H1 (cell line): ENCODE results near the gene TOMM40. TPM values are rescaled to one million over a fixed set of nuclear protein-coding genes. Genes with fewer than 3 reads are reported as not detected.

Source experiments
- CTCF ChIA-PET: fragments of 300-600 bp; sonication (Branson Sonifier 250); formaldehyde crosslinking; loops from one replicate; lab custom pipeline; 2021; ENCODE audit not compliant: partially characterized antibody; lab: Charles Lee
- POLR2A ChIA-PET: fragments of 300-600 bp; sonication (Branson Sonifier 250); formaldehyde crosslinking; loops from one replicate; lab custom pipeline; 2021; ENCODE audit warnings: inconsistent platforms; ENCODE audit not compliant: partially characterized antibody; lab: Charles Lee
- DNase-seq, 2 experiments: peaks; one replicate each; pipeline versions ENCODE4 v3.0.0 to v3.0.0-alpha.2; 2010 to 2022; ENCODE audit warnings: low spot score in 2 of 2, low read depth in 1 of 2, mixed read lengths in 1 of 2
- FAIRE-seq: peaks from 2 replicates; lab custom pipeline; 2011; peaks lifted over from hg19 to GRCh38; lab: Jason Lieb, UNC
- H2AFZ ChIP-seq: 2 replicates; pipeline ENCODE4 v1.8.1; 2012; ENCODE audit warnings: low read length, inconsistent platforms
- H2AK5ac ChIP-seq: 2 replicates; pipeline ENCODE4 v1.6.1; 2013; ENCODE audit warnings: low read depth, low read length
- H2BK120ac ChIP-seq: replicated peaks from 2 replicates; pipeline ENCODE3; 2013; ENCODE audit warnings: low read depth, low read length, inconsistent platforms
- H2BK12ac ChIP-seq: 2 replicates; pipeline ENCODE4 v1.6.1; 2013; ENCODE audit warnings: low read depth, low read length
- H2BK15ac ChIP-seq: 2 replicates; pipeline ENCODE4 v1.6.1; 2013; ENCODE audit warnings: low read length
- H2BK20ac ChIP-seq: 2 replicates; pipeline ENCODE4 v1.6.1; 2013; ENCODE audit warnings: low read length
- H2BK5ac ChIP-seq: 2 replicates; pipeline ENCODE4 v1.6.1; 2013; ENCODE audit warnings: low read depth, low read length
- H3K14ac ChIP-seq: 2 replicates; pipeline ENCODE4 v1.6.1; 2013; ENCODE audit warnings: inconsistent platforms; ENCODE audit not compliant: insufficient read length
- H3K18ac ChIP-seq: 2 replicates; pipeline ENCODE4 v1.6.1; 2013; ENCODE audit warnings: low read length; ENCODE audit errors: extremely low read depth
- H3K23ac ChIP-seq: 2 replicates; pipeline ENCODE4 v1.6.1; 2013; ENCODE audit warnings: inconsistent platforms; ENCODE audit not compliant: insufficient read length
- H3K23me2 ChIP-seq: 2 replicates; pipeline ENCODE4 v1.6.1; 2013; ENCODE audit warnings: low read depth, low read length
- H3K27ac ChIP-seq: 2 replicates; pipeline ENCODE4 v1.6.1; 2011; ENCODE audit warnings: low read depth, low read length, inconsistent platforms
- H3K27me3 ChIP-seq, 4 experiments: replicated peaks in 1 of 4; 1 replicate in 1 of 4; 2 replicates in 3 of 4; pipeline versions ENCODE4 v1.6.1 to v1.8.1; 2011 to 2013; ENCODE audit warnings: low read length in 3 of 4, mild to moderate bottlenecking in 3 of 4, inconsistent platforms in 2 of 4, mixed read lengths in 2 of 4, moderate library complexity in 1 of 4; ENCODE audit not compliant: control insufficient read depth in 3 of 4, insufficient read depth in 3 of 4; ENCODE audit errors: extremely low read depth in 1 of 4
- H3K36me3 ChIP-seq, 4 experiments: 2 replicates each; pipeline versions ENCODE4 v1.6.1 to v1.8.1; 2011 to 2013; ENCODE audit warnings: mild to moderate bottlenecking in 4 of 4, low read length in 3 of 4, moderate library complexity in 2 of 4, control low read depth in 1 of 4, inconsistent platforms in 1 of 4; ENCODE audit not compliant: insufficient read depth in 4 of 4, control insufficient read depth in 2 of 4
- H3K4ac ChIP-seq: replicated peaks from 2 replicates; pipeline ENCODE3; 2013; ENCODE audit warnings: low read length, low read depth, mixed read lengths, inconsistent platforms; ENCODE audit not compliant: insufficient read length
- H3K4me1 ChIP-seq, 4 experiments: replicated peaks in 1 of 4; 1 replicate in 1 of 4; 2 replicates in 3 of 4; pipeline versions ENCODE4 v1.6.1 to v1.8.1; 2011 to 2013; ENCODE audit warnings: low read length in 3 of 4, inconsistent platforms in 2 of 4, mixed read lengths in 1 of 4; ENCODE audit not compliant: insufficient read depth in 4 of 4, control insufficient read depth in 3 of 4
- H3K4me2 ChIP-seq, 2 experiments: 2 replicates each; pipeline versions ENCODE4 v1.6.1 to v1.8.1; 2011 to 2013; ENCODE audit warnings: low read depth in 2 of 2, low read length in 2 of 2, control low read depth in 1 of 2, inconsistent platforms in 1 of 2, mild to moderate bottlenecking in 1 of 2; ENCODE audit not compliant: insufficient read depth in 1 of 2
- H3K4me3 ChIP-seq, 4 experiments: fragments of 200-600, 300-600 bp in 1 of 4; sonication (generic), shearing (Covaris generic), sonication (Bioruptor Twin) in 1 of 4; 2 replicates each; pipeline versions ENCODE4 v1.5.1 to v1.8.1; 2011 to 2016; ENCODE audit warnings: low read length in 4 of 4, low read depth in 3 of 4, control low read depth in 2 of 4, inconsistent platforms in 2 of 4, mild to moderate bottlenecking in 2 of 4, mixed read lengths in 1 of 4, moderate library complexity in 1 of 4; ENCODE audit not compliant: insufficient read depth in 2 of 4; ENCODE audit errors: extremely low read depth in 1 of 4
- H3K56ac ChIP-seq: replicated peaks from 2 replicates; pipeline ENCODE3; 2013; ENCODE audit warnings: low read depth, mild to moderate bottlenecking, mixed read lengths, low read length, inconsistent platforms; ENCODE audit not compliant: insufficient read length
- H3K79me1 ChIP-seq: 2 replicates; pipeline ENCODE4 v1.6.1; 2013; ENCODE audit warnings: low read depth, low read length, control low read depth
- H3K79me2 ChIP-seq, 2 experiments: 2 replicates each; pipeline versions ENCODE4 v1.6.1 to v1.8.1; 2012 to 2013; ENCODE audit warnings: low read length in 2 of 2, mild to moderate bottlenecking in 2 of 2, inconsistent platforms in 1 of 2; ENCODE audit not compliant: insufficient read depth in 2 of 2, control insufficient read depth in 1 of 2
- H3K9ac ChIP-seq, 4 experiments: replicated peaks in 1 of 4; 1 replicate in 1 of 4; 2 replicates in 3 of 4; pipeline versions ENCODE4 v1.6.1 to v1.8.1; 2011 to 2013; ENCODE audit warnings: low read depth in 3 of 4, low read length in 3 of 4, control low read depth in 2 of 4, mild to moderate bottlenecking in 2 of 4, moderate library complexity in 2 of 4, inconsistent platforms in 1 of 4; ENCODE audit errors: extremely low read depth in 1 of 4
- H3K9me3 ChIP-seq, 2 experiments: 2 replicates each; pipeline versions ENCODE4 v1.6.1 to v1.8.1; 2012 to 2013; ENCODE audit warnings: mild to moderate bottlenecking in 2 of 2, moderate library complexity in 2 of 2, control low read depth in 1 of 2, inconsistent platforms in 1 of 2, low read depth in 1 of 2, low read length in 1 of 2, mixed read lengths in 1 of 2; ENCODE audit not compliant: insufficient read depth in 2 of 2
- H4K20me1 ChIP-seq, 2 experiments: replicated peaks in 1 of 2; 2 replicates each; pipeline versions ENCODE3 to v1.8.1; 2011 to 2013; ENCODE audit warnings: inconsistent platforms in 2 of 2, low read length in 2 of 2, mild to moderate bottlenecking in 1 of 2; ENCODE audit not compliant: insufficient read depth in 2 of 2, control insufficient read depth in 1 of 2
- H4K5ac ChIP-seq: 2 replicates; pipeline ENCODE4 v1.6.1; 2013; ENCODE audit warnings: low read length, low read depth, mixed read lengths, inconsistent platforms; ENCODE audit not compliant: insufficient read length
- H4K8ac ChIP-seq: 2 replicates; pipeline ENCODE4 v1.8.0; 2013; ENCODE audit warnings: mild to moderate bottlenecking, moderate library complexity, low read length, inconsistent platforms; ENCODE audit not compliant: insufficient read depth; ENCODE audit errors: extremely low read depth
- H4K91ac ChIP-seq: replicated peaks from 2 replicates; pipeline ENCODE3; 2013; ENCODE audit warnings: low read length, mixed read lengths, inconsistent platforms; ENCODE audit not compliant: insufficient read length
- ASH2L ChIP-seq: fragments of 200-600, 300-600 bp; sonication (generic); IDR thresholded peaks from one replicate; pipeline ENCODE4 v1.7.1; 2017; ENCODE audit warnings: low read length
- ATF3 ChIP-seq: IDR thresholded peaks from 2 replicates; pipeline ENCODE4 v1.6.1; 2011; ENCODE audit warnings: low read depth, mild to moderate bottlenecking, low read length; ENCODE audit not compliant: insufficient read depth
- BCL11A ChIP-seq, 2 experiments: IDR thresholded peaks; one replicate each; pipeline ENCODE4 v1.6.1; 2011; ENCODE audit warnings: low read depth in 2 of 2, low read length in 2 of 2, mild to moderate bottlenecking in 2 of 2
- CBX5 ChIP-seq: fragments of 300-800, 300-1000 bp; sonication (generic); IDR thresholded peaks from 2 replicates; pipeline ENCODE4 v1.7.1; 2016; ENCODE audit warnings: antibody characterized with exemption, low read length, low read depth
- JUN ChIP-seq: IDR thresholded peaks from 2 replicates; pipeline ENCODE4 v1.6.1; 2011; ENCODE audit warnings: low read depth, mild to moderate bottlenecking, improper control_type of control experiment, low read length
- KDM5A ChIP-seq: fragments of 200-600 bp; IDR thresholded peaks from 2 replicates; pipeline ENCODE4 v1.7.1; 2012; ENCODE audit warnings: mild to moderate bottlenecking, low read length, inconsistent platforms, mixed read lengths
- NRF1 ChIP-seq: IDR thresholded peaks from 2 replicates; pipeline ENCODE4 v1.6.1; 2011; ENCODE audit warnings: mild to moderate bottlenecking, low read depth, low read length, improper control_type of control experiment
- POLR2AphosphoS5 ChIP-seq: IDR thresholded peaks from 2 replicates; pipeline ENCODE4 v1.6.1; 2011; ENCODE audit warnings: low read depth, low read length
- RFX5 ChIP-seq: IDR thresholded peaks from 2 replicates; pipeline ENCODE4 v1.6.1; 2011; ENCODE audit warnings: low read depth, low read length, improper control_type of control experiment, borderline replicate concordance
- SAP30 ChIP-seq: fragments of 300-600 bp; sonication (generic); IDR thresholded peaks from 2 replicates; pipeline ENCODE4 v1.7.1; 2012; ENCODE audit warnings: low read length, moderate library complexity, mild to moderate bottlenecking, inconsistent platforms; ENCODE audit not compliant: insufficient read depth, insufficient replicate concordance
- SIRT6 ChIP-seq: IDR thresholded peaks from one replicate; pipeline ENCODE4 v1.7.1; 2012; ENCODE audit warnings: low read length, inconsistent platforms
- SRF ChIP-seq: IDR thresholded peaks from 2 replicates; pipeline ENCODE4 v1.6.1; 2011; ENCODE audit warnings: mild to moderate bottlenecking, low read depth, low read length, moderate library complexity
- USF2 ChIP-seq: IDR thresholded peaks from 2 replicates; pipeline ENCODE4 v1.6.1; 2011; ENCODE audit warnings: low read length, improper control_type of control experiment
- WGBS, 2 experiments: shearing (Covaris generic) in 1 of 2; methylation state at CpG; one replicate each; pipeline versions ENCODE4 v1.1.6 to v1.1.7; 2013 to 2015; ENCODE audit warnings: low lambda C conversion rate in 2 of 2, mixed read lengths in 2 of 2, inconsistent platforms in 1 of 2, low coverage in 1 of 2, missing lambda C conversion rate in 1 of 2; ENCODE audit not compliant: insufficient replicate concordance in 2 of 2, insufficient coverage in 1 of 2, insufficient read length in 1 of 2; ENCODE audit errors: extremely low coverage in 1 of 2, missing lambda C conversion rate in 1 of 2; 5-methylcytosine and 5-hydroxymethylcytosine counted together
- polyA plus RNA-seq, 7 experiments: library from polyadenylated mRNA; depleted of rRNA in 3 of 7; stranded (reverse) in 5 of 7; unstranded in 2 of 7; fragments of >200 nt in 5 of 7; fragments of 200-250 nt in 2 of 7; gene quantifications; 1 replicate in 5 of 7; 2 replicates in 1 of 7; 4 replicates in 1 of 7; pipeline versions ENCODE4 v1.2.1 to v1.2.3, GENCODE V29; 2011 to 2013; ENCODE audit warnings: missing spikeins in 2 of 7, mixed read lengths in 2 of 7
- total RNA-seq: library from RNA; stranded (reverse); fragmentation: NEBNext Ultra II Directional; extraction: Animal tissue kit (Norgen Biotek cat#: 25700); gene quantifications from 2 replicates; pipeline ENCODE4 v1.2.1, GENCODE V29; 2021

The TOMM40 gene
- total and polyA plus RNA-seq, 2 of the 8 experiments (the other 6 are each of a cell fraction or from before 2014, with no cell fraction given), result 154 to 179 TPM

GRCh38 chr19:44930088-44930487 is 39.0 kb downstream of the TOMM40 start:
- Histone ChIP-seq H2AK5ac (no peak overlapping the region), H3K18ac (no peak overlapping the region), H4K5ac (no peak overlapping the region), H3K9ac (no peak overlapping the region), H3K36me3 (no peaks in the 10 kb centered on the region), H3K4me3 (no peak overlapping the region), H4K91ac (no peak overlapping the region), H3K79me2 (no peaks in the 10 kb centered on the region), H3K4ac (no peak overlapping the region), H2BK20ac (no peak overlapping the region), H3K27me3 (peaks cover 0 to 1% (median 0%) of the 10 kb centered on the region in 4 experiments; a peak in 1 of 7 replicates), H3K23me2 (no peaks in the 10 kb centered on the region), H3K4me1 (peaks cover 0 to 5% (median 0%) of the 10 kb centered on the region in 4 experiments; a peak in 2 of 7 replicates), H3K14ac (no peak overlapping the region), H3K79me1 (no peaks in the 10 kb centered on the region), H2BK120ac (no peak overlapping the region), H2BK5ac (no peak overlapping the region), H4K8ac (no peak overlapping the region), H3K4me2 (no peak overlapping the region), H3K23ac (no peak overlapping the region), H2BK15ac (no peak overlapping the region), H3K27ac (no peak overlapping the region), H3K9me3 (no peaks in the 10 kb centered on the region), H2AFZ (no peak overlapping the region), H4K20me1 (no peaks in the 10 kb centered on the region), H2BK12ac (no peak overlapping the region), H3K56ac (no peak overlapping the region)
- FAIRE-seq (no peak), DNase-seq (no peak)
- POLR2A ChIA-PET, result no interaction called here
- CTCF ChIA-PET, result interaction anchor here (1.6 to 1.8 kb wide), 2 partner anchors 22 to 23 kb away, joined by 4 to 6 read pairs; no protein-coding TSS in a partner anchor
- 90% methylated on average over 7 of the region's 7 CpGs; no CpG with 5 or more reads in 1 of the 2 experiments for WGBS, 2 experiments
- TF ChIP-seq ATF3 (no peak), ASH2L (no peak), SIRT6 (no peak), RFX5 (no peak), JUN (no peak), SRF (no peak), POLR2AphosphoS5 (no peak), USF2 (no peak), CBX5 (no peak), BCL11A (IDR thresholded peaks at IDR 0.05; ENCODE audit: low read depth in 2 of 2, low read length in 2 of 2) (no peak), NRF1 (no peak), KDM5A (no peak), SAP30 (no peak)
